H1 (cell line): ENCODE measurements around the gene MBP. TPM values are rescaled to one million over a fixed set of nuclear protein-coding genes. Genes with fewer than 3 reads are reported as not detected.

Experiments used
- CTCF ChIA-PET: fragments of 300-600 bp; sonication (Branson Sonifier 250); formaldehyde crosslinking; loops from one replicate; lab custom pipeline; 2021; ENCODE audit not compliant: partially characterized antibody; lab: Charles Lee
- POLR2A ChIA-PET: fragments of 300-600 bp; sonication (Branson Sonifier 250); formaldehyde crosslinking; loops from one replicate; lab custom pipeline; 2021; ENCODE audit warnings: inconsistent platforms; ENCODE audit not compliant: partially characterized antibody; lab: Charles Lee
- DNase-seq, 2 experiments: peaks; one replicate each; pipeline versions ENCODE4 v3.0.0 to v3.0.0-alpha.2; 2010 to 2022; ENCODE audit warnings: low spot score in 2 of 2, low read depth in 1 of 2, mixed read lengths in 1 of 2
- FAIRE-seq: peaks from 2 replicates; lab custom pipeline; 2011; peaks lifted over from hg19 to GRCh38; lab: Jason Lieb, UNC
- H2AFZ ChIP-seq: 2 replicates; pipeline ENCODE4 v1.8.1; 2012; ENCODE audit warnings: low read length, inconsistent platforms
- H2AK5ac ChIP-seq: 2 replicates; pipeline ENCODE4 v1.6.1; 2013; ENCODE audit warnings: low read depth, low read length
- H2BK120ac ChIP-seq: replicated peaks from 2 replicates; pipeline ENCODE3; 2013; ENCODE audit warnings: low read depth, low read length, inconsistent platforms
- H2BK12ac ChIP-seq: 2 replicates; pipeline ENCODE4 v1.6.1; 2013; ENCODE audit warnings: low read depth, low read length
- H2BK15ac ChIP-seq: 2 replicates; pipeline ENCODE4 v1.6.1; 2013; ENCODE audit warnings: low read length
- H2BK20ac ChIP-seq: 2 replicates; pipeline ENCODE4 v1.6.1; 2013; ENCODE audit warnings: low read length
- H2BK5ac ChIP-seq: 2 replicates; pipeline ENCODE4 v1.6.1; 2013; ENCODE audit warnings: low read depth, low read length
- H3K14ac ChIP-seq: 2 replicates; pipeline ENCODE4 v1.6.1; 2013; ENCODE audit warnings: inconsistent platforms; ENCODE audit not compliant: insufficient read length
- H3K18ac ChIP-seq: 2 replicates; pipeline ENCODE4 v1.6.1; 2013; ENCODE audit warnings: low read length; ENCODE audit errors: extremely low read depth
- H3K23ac ChIP-seq: 2 replicates; pipeline ENCODE4 v1.6.1; 2013; ENCODE audit warnings: inconsistent platforms; ENCODE audit not compliant: insufficient read length
- H3K23me2 ChIP-seq: 2 replicates; pipeline ENCODE4 v1.6.1; 2013; ENCODE audit warnings: low read depth, low read length
- H3K27ac ChIP-seq: 2 replicates; pipeline ENCODE4 v1.6.1; 2011; ENCODE audit warnings: low read depth, low read length, inconsistent platforms
- H3K27me3 ChIP-seq, 4 experiments: replicated peaks in 1 of 4; 1 replicate in 1 of 4; 2 replicates in 3 of 4; pipeline versions ENCODE4 v1.6.1 to v1.8.1; 2011 to 2013; ENCODE audit warnings: low read length in 3 of 4, mild to moderate bottlenecking in 3 of 4, inconsistent platforms in 2 of 4, mixed read lengths in 2 of 4, moderate library complexity in 1 of 4; ENCODE audit not compliant: control insufficient read depth in 3 of 4, insufficient read depth in 3 of 4; ENCODE audit errors: extremely low read depth in 1 of 4
- H3K36me3 ChIP-seq, 4 experiments: 2 replicates each; pipeline versions ENCODE4 v1.6.1 to v1.8.1; 2011 to 2013; ENCODE audit warnings: mild to moderate bottlenecking in 4 of 4, low read length in 3 of 4, moderate library complexity in 2 of 4, control low read depth in 1 of 4, inconsistent platforms in 1 of 4; ENCODE audit not compliant: insufficient read depth in 4 of 4, control insufficient read depth in 2 of 4
- H3K4ac ChIP-seq: replicated peaks from 2 replicates; pipeline ENCODE3; 2013; ENCODE audit warnings: low read length, low read depth, mixed read lengths, inconsistent platforms; ENCODE audit not compliant: insufficient read length
- H3K4me1 ChIP-seq, 4 experiments: replicated peaks in 1 of 4; 1 replicate in 1 of 4; 2 replicates in 3 of 4; pipeline versions ENCODE4 v1.6.1 to v1.8.1; 2011 to 2013; ENCODE audit warnings: low read length in 3 of 4, inconsistent platforms in 2 of 4, mixed read lengths in 1 of 4; ENCODE audit not compliant: insufficient read depth in 4 of 4, control insufficient read depth in 3 of 4
- H3K4me2 ChIP-seq, 2 experiments: 2 replicates each; pipeline versions ENCODE4 v1.6.1 to v1.8.1; 2011 to 2013; ENCODE audit warnings: low read depth in 2 of 2, low read length in 2 of 2, control low read depth in 1 of 2, inconsistent platforms in 1 of 2, mild to moderate bottlenecking in 1 of 2; ENCODE audit not compliant: insufficient read depth in 1 of 2
- H3K4me3 ChIP-seq, 4 experiments: fragments of 200-600, 300-600 bp in 1 of 4; sonication (generic), shearing (Covaris generic), sonication (Bioruptor Twin) in 1 of 4; 2 replicates each; pipeline versions ENCODE4 v1.5.1 to v1.8.1; 2011 to 2016; ENCODE audit warnings: low read length in 4 of 4, low read depth in 3 of 4, control low read depth in 2 of 4, inconsistent platforms in 2 of 4, mild to moderate bottlenecking in 2 of 4, mixed read lengths in 1 of 4, moderate library complexity in 1 of 4; ENCODE audit not compliant: insufficient read depth in 2 of 4; ENCODE audit errors: extremely low read depth in 1 of 4
- H3K56ac ChIP-seq: replicated peaks from 2 replicates; pipeline ENCODE3; 2013; ENCODE audit warnings: low read depth, mild to moderate bottlenecking, mixed read lengths, low read length, inconsistent platforms; ENCODE audit not compliant: insufficient read length
- H3K79me1 ChIP-seq: 2 replicates; pipeline ENCODE4 v1.6.1; 2013; ENCODE audit warnings: low read depth, low read length, control low read depth
- H3K79me2 ChIP-seq, 2 experiments: 2 replicates each; pipeline versions ENCODE4 v1.6.1 to v1.8.1; 2012 to 2013; ENCODE audit warnings: low read length in 2 of 2, mild to moderate bottlenecking in 2 of 2, inconsistent platforms in 1 of 2; ENCODE audit not compliant: insufficient read depth in 2 of 2, control insufficient read depth in 1 of 2
- H3K9ac ChIP-seq, 4 experiments: replicated peaks in 1 of 4; 1 replicate in 1 of 4; 2 replicates in 3 of 4; pipeline versions ENCODE4 v1.6.1 to v1.8.1; 2011 to 2013; ENCODE audit warnings: low read depth in 3 of 4, low read length in 3 of 4, control low read depth in 2 of 4, mild to moderate bottlenecking in 2 of 4, moderate library complexity in 2 of 4, inconsistent platforms in 1 of 4; ENCODE audit errors: extremely low read depth in 1 of 4
- H3K9me3 ChIP-seq, 2 experiments: 2 replicates each; pipeline versions ENCODE4 v1.6.1 to v1.8.1; 2012 to 2013; ENCODE audit warnings: mild to moderate bottlenecking in 2 of 2, moderate library complexity in 2 of 2, control low read depth in 1 of 2, inconsistent platforms in 1 of 2, low read depth in 1 of 2, low read length in 1 of 2, mixed read lengths in 1 of 2; ENCODE audit not compliant: insufficient read depth in 2 of 2
- H4K20me1 ChIP-seq, 2 experiments: replicated peaks in 1 of 2; 2 replicates each; pipeline versions ENCODE3 to v1.8.1; 2011 to 2013; ENCODE audit warnings: inconsistent platforms in 2 of 2, low read length in 2 of 2, mild to moderate bottlenecking in 1 of 2; ENCODE audit not compliant: insufficient read depth in 2 of 2, control insufficient read depth in 1 of 2
- H4K5ac ChIP-seq: 2 replicates; pipeline ENCODE4 v1.6.1; 2013; ENCODE audit warnings: low read length, low read depth, mixed read lengths, inconsistent platforms; ENCODE audit not compliant: insufficient read length
- H4K8ac ChIP-seq: 2 replicates; pipeline ENCODE4 v1.8.0; 2013; ENCODE audit warnings: mild to moderate bottlenecking, moderate library complexity, low read length, inconsistent platforms; ENCODE audit not compliant: insufficient read depth; ENCODE audit errors: extremely low read depth
- H4K91ac ChIP-seq: replicated peaks from 2 replicates; pipeline ENCODE3; 2013; ENCODE audit warnings: low read length, mixed read lengths, inconsistent platforms; ENCODE audit not compliant: insufficient read length
- BCL11A ChIP-seq, 2 experiments: IDR thresholded peaks; one replicate each; pipeline ENCODE4 v1.6.1; 2011; ENCODE audit warnings: low read depth in 2 of 2, low read length in 2 of 2, mild to moderate bottlenecking in 2 of 2
- CBX5 ChIP-seq: fragments of 300-800, 300-1000 bp; sonication (generic); IDR thresholded peaks from 2 replicates; pipeline ENCODE4 v1.7.1; 2016; ENCODE audit warnings: antibody characterized with exemption, low read length, low read depth
- EGR1 ChIP-seq: IDR thresholded peaks from 2 replicates; pipeline ENCODE4 v1.6.1; 2011; ENCODE audit warnings: low read depth, low read length, borderline replicate concordance
- EZH2 ChIP-seq: fragments of 200-600 bp; sonication (generic); IDR thresholded peaks from 2 replicates; pipeline ENCODE4 v1.7.1; 2012; ENCODE audit warnings: low read depth, mild to moderate bottlenecking, moderate library complexity, low read length, inconsistent platforms; ENCODE audit not compliant: severe bottlenecking
- FOSL1 ChIP-seq: IDR thresholded peaks from 2 replicates; pipeline ENCODE4 v1.6.1; 2011; ENCODE audit warnings: mild to moderate bottlenecking, low read depth, low read length, moderate library complexity; ENCODE audit not compliant: insufficient read depth
- KDM5A ChIP-seq: fragments of 200-600 bp; IDR thresholded peaks from 2 replicates; pipeline ENCODE4 v1.7.1; 2012; ENCODE audit warnings: mild to moderate bottlenecking, low read length, inconsistent platforms, mixed read lengths
- SIN3A ChIP-seq, 2 experiments: IDR thresholded peaks in 1 of 2; conservative IDR thresholded peaks in 1 of 2; 2 replicates each; pipeline ENCODE4 v1.6.1; 2011 to 2012; ENCODE audit warnings: low read length in 2 of 2, improper control_type of control experiment in 1 of 2, low read depth in 1 of 2, mild to moderate bottlenecking in 1 of 2
- YY1 ChIP-seq: IDR thresholded peaks from 2 replicates; pipeline ENCODE4 v1.6.1; 2011; ENCODE audit warnings: low read depth, mild to moderate bottlenecking, low read length
- WGBS, 2 experiments: shearing (Covaris generic) in 1 of 2; methylation state at CpG; one replicate each; pipeline versions ENCODE4 v1.1.6 to v1.1.7; 2013 to 2015; ENCODE audit warnings: low lambda C conversion rate in 2 of 2, mixed read lengths in 2 of 2, inconsistent platforms in 1 of 2, low coverage in 1 of 2, missing lambda C conversion rate in 1 of 2; ENCODE audit not compliant: insufficient replicate concordance in 2 of 2, insufficient coverage in 1 of 2, insufficient read length in 1 of 2; ENCODE audit errors: extremely low coverage in 1 of 2, missing lambda C conversion rate in 1 of 2; 5-methylcytosine and 5-hydroxymethylcytosine counted together
- polyA plus RNA-seq, 7 experiments: library from polyadenylated mRNA; depleted of rRNA in 3 of 7; stranded (reverse) in 5 of 7; unstranded in 2 of 7; fragments of >200 nt in 5 of 7; fragments of 200-250 nt in 2 of 7; gene quantifications; 1 replicate in 5 of 7; 2 replicates in 1 of 7; 4 replicates in 1 of 7; pipeline versions ENCODE4 v1.2.1 to v1.2.3, GENCODE V29; 2011 to 2013; ENCODE audit warnings: missing spikeins in 2 of 7, mixed read lengths in 2 of 7
- total RNA-seq: library from RNA; stranded (reverse); fragmentation: NEBNext Ultra II Directional; extraction: Animal tissue kit (Norgen Biotek cat#: 25700); gene quantifications from 2 replicates; pipeline ENCODE4 v1.2.1, GENCODE V29; 2021

The MBP gene
- total and polyA plus RNA-seq, 2 of the 8 experiments (the other 6 are each of a cell fraction or from before 2014, with no cell fraction given), result 7.7 to 19.2 TPM

DNA sequence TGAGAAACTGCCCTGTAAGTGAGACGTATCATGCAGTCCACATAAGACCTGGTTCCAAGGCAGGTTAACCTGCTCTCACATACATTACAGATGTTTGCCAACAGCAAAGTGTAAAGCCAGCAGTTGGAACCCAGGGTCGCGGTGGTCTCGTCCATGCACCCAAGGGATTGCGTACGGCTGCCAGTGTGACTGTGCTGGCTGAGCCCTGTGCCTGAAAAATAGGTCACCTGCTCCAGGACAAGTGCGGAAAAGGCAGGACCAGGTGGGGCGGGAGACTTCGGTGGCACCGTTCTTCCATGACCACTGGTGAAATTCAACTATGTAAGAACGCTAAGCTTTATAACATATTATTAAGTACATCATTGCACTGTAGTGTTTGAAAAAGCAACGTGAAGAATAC, 110.5 kb downstream of the MBP start:
- H3K4me2 ChIP-seq, result no peak overlapping the region
- H3K14ac ChIP-seq, result no peak overlapping the region
- ChIA-PET POLR2A (no interaction called here), CTCF (interaction anchor here (0.8 to 1.7 kb wide), 5 partner anchors 13 to 89 kb away, joined by 3 to 4 read pairs (median 4); no protein-coding TSS in a partner anchor)
- H3K18ac ChIP-seq, result no peak overlapping the region
- 97% methylated on average over 12 of the region's 12 CpGs; no CpG with 5 or more reads in 1 of the 2 experiments for whole genome bisulfite sequencing, 2 experiments
- no peak overlapping the region for H2BK15ac ChIP-seq
- no peak overlapping the region for H3K27ac ChIP-seq
- H3K27me3 ChIP-seq, result no peaks in the 10 kb centered on the region; a peak in 1 of 7 replicates
- H2BK5ac ChIP-seq, result no peak overlapping the region
- no peak overlapping the region for H3K9ac ChIP-seq
- peaks cover 0 to 1% of the 10 kb centered on the region in 2 experiments for H4K20me1 ChIP-seq
- H3K4ac ChIP-seq, result no peak overlapping the region
- peaks cover 11% of the 10 kb centered on the region; the same call in 1 of the 2 replicates for H3K23me2 ChIP-seq
- H2BK20ac ChIP-seq, result no peak overlapping the region
- H2BK120ac ChIP-seq, result no peak overlapping the region
- no peak for DNase-seq
- TF ChIP-seq CBX5 (no peak), SIN3A (conservative IDR thresholded peaks at IDR 0.05 in 1 of 2, IDR thresholded peaks at IDR 0.05 in 1 of 2; ENCODE audit: low read depth in 1 of 2, low read length in 2 of 2) (no peak), KDM5A (no peak), BCL11A (IDR thresholded peaks at IDR 0.05; ENCODE audit: low read depth in 2 of 2, low read length in 2 of 2) (no peak), YY1 (no peak), FOSL1 (no peak), EGR1 (no peak), EZH2 (no peak)
- no peak overlapping the region for H2AFZ ChIP-seq
- no peak overlapping the region for H3K4me3 ChIP-seq
- H3K79me2 ChIP-seq, result no peaks in the 10 kb centered on the region
- H4K91ac ChIP-seq, result no peak overlapping the region
- H3K23ac ChIP-seq, result no peak overlapping the region
- no peak overlapping the region for H2AK5ac ChIP-seq
- no peaks in the 10 kb centered on the region; a peak in 1 of 4 replicates for H3K9me3 ChIP-seq
- H3K36me3 ChIP-seq, result no peaks in the 10 kb centered on the region
- H3K4me1 ChIP-seq, result peaks cover 0 to 4% (median 3%) of the 10 kb centered on the region in 4 experiments; a peak in 6 of 7 replicates
- no peak overlapping the region for H3K56ac ChIP-seq
- no peaks in the 10 kb centered on the region; the same call in 1 of the 2 replicates for H3K79me1 ChIP-seq
- H4K5ac ChIP-seq, result no peak overlapping the region
- FAIRE-seq, result no peak
- no peak overlapping the region for H4K8ac ChIP-seq
- H2BK12ac ChIP-seq, result no peak overlapping the region
